GM12892 (cell line): ENCODE results near the gene XDH.

Source experiments
- POLR2A ChIP-seq: IDR thresholded peaks from 2 replicates; pipeline ENCODE4 v1.6.1; 2011; ENCODE audit warnings: low read depth, low read length, control low read depth
- POLR2AphosphoS5 ChIP-seq: IDR thresholded peaks from 2 replicates; pipeline ENCODE4 v1.6.1; 2011; ENCODE audit warnings: low read depth, low read length, control low read depth
- TAF1 ChIP-seq: IDR thresholded peaks from 2 replicates; pipeline ENCODE4 v1.6.1; 2011; ENCODE audit warnings: low read depth, mild to moderate bottlenecking, control low read depth, low read length, borderline replicate concordance

DNA sequence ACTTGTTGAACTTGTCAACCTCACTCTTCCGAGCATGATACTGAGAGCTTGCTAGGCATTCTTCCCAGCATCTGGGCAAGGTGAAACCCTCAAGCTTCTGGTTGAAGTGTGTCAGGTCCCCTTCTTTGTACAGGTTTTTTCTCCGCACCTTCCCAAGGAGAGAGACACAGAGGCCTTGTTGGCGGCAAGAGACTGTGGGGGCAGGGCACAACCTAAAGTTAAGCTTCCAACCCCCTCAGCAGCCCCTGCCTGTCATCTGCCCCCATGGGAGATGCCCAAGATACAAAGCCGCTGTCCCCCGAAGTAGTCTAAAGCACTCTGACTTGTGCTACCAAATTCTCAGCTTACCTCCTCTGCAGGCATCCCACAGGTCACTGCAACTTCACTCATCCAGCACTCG lies 64.9 kb downstream of the XDH start:
- TF ChIP-seq POLR2AphosphoS5: no peak
- no peak for TF ChIP-seq POLR2A
- TF ChIP-seq TAF1: no peak
